Measurements from ENCODE around the gene HOXA7.

Gene HOXA7

GRCh38 chr7:27148756-27149641 lies 7.5 kb downstream of the HOXA7 start:
- no peak overlapping the region for H3K9ac ChIP-seq (ENCODE audit: low read depth, low read length)
- no peak overlapping the region for H3K4me3 ChIP-seq (ENCODE audit: low read depth, low read length)
- H3K27me3 ChIP-seq (ENCODE audit: control insufficient read depth, insufficient read depth, low read length) = peaks cover 99% of the 10 kb centered on the region
- no peaks in the 10 kb centered on the region for H3K4me1 ChIP-seq (ENCODE audit: control insufficient read depth, insufficient read depth, low read length)
- H3K9me3 ChIP-seq (ENCODE audit: control insufficient read depth, insufficient read depth, low read length) = no peaks in the 10 kb centered on the region
- H3K36me3 ChIP-seq (ENCODE audit: control insufficient read depth, insufficient read depth, low read length) = no peaks in the 10 kb centered on the region

GRCh38 chr7:27148031-27148755 lies 8.3 kb downstream of the HOXA7 start:
- no peaks in the 10 kb centered on the region for H3K9me3 ChIP-seq (ENCODE audit: control insufficient read depth, insufficient read depth, low read length)
- H3K27me3 ChIP-seq (ENCODE audit: control insufficient read depth, insufficient read depth, low read length) = peaks cover 99% of the 10 kb centered on the region
- no peaks in the 10 kb centered on the region for H3K36me3 ChIP-seq (ENCODE audit: control insufficient read depth, insufficient read depth, low read length)
- peak overlapping the region; percentile 2 for H3K4me3 ChIP-seq (ENCODE audit: low read depth, low read length)
- no peak overlapping the region for H3K9ac ChIP-seq (ENCODE audit: low read depth, low read length)
- H3K4me1 ChIP-seq (ENCODE audit: control insufficient read depth, insufficient read depth, low read length) = no peaks in the 10 kb centered on the region

- Histone ChIP-seq H3K27me3 (ENCODE audit: control insufficient read depth, insufficient read depth, low read length) (peaks cover 99% of the 10 kb centered on the region), H3K36me3 (ENCODE audit: control insufficient read depth, insufficient read depth, low read length) (no peaks in the 10 kb centered on the region), H3K4me3 (ENCODE audit: low read depth, low read length) (peak within 1 kb of the TSS; percentile 30), H3K9ac (ENCODE audit: low read depth, low read length) (no peak within 1 kb of the TSS), H3K9me3 (ENCODE audit: control insufficient read depth, insufficient read depth, low read length) (no peaks in the 10 kb centered on the region), H3K4me1 (ENCODE audit: control insufficient read depth, insufficient read depth, low read length) (no peaks in the 10 kb centered on the region)
Observed at GRCh38 chr7:27147199-27148030, 9.1 kb downstream of the HOXA7 start, which contains the start of gene HOXA6. HOXA6 (minus strand) TSS chr7:27147774; CDS start chr7:27147749, 25 bp downstream.

GRCh38 chr7:27146491-27147198 lies 9.8 kb downstream of the HOXA7 start:
- no peak overlapping the region for H3K9ac ChIP-seq (ENCODE audit: low read depth, low read length)
- no peaks in the 10 kb centered on the region for H3K4me1 ChIP-seq (ENCODE audit: control insufficient read depth, insufficient read depth, low read length)
- H3K9me3 ChIP-seq (ENCODE audit: control insufficient read depth, insufficient read depth, low read length) = no peaks in the 10 kb centered on the region
- peak overlapping the region; percentile 0 for H3K4me3 ChIP-seq (ENCODE audit: low read depth, low read length)
- H3K27me3 ChIP-seq (ENCODE audit: control insufficient read depth, insufficient read depth, low read length) = peaks cover 99% of the 10 kb centered on the region
- no peaks in the 10 kb centered on the region for H3K36me3 ChIP-seq (ENCODE audit: control insufficient read depth, insufficient read depth, low read length)

- Histone ChIP-seq H3K27me3 (ENCODE audit: control insufficient read depth, insufficient read depth, low read length) (peaks cover 99% of the 10 kb centered on the region), H3K9me3 (ENCODE audit: control insufficient read depth, insufficient read depth, low read length) (no peaks in the 10 kb centered on the region), H3K36me3 (ENCODE audit: control insufficient read depth, insufficient read depth, low read length) (no peaks in the 10 kb centered on the region), H3K9ac (ENCODE audit: low read depth, low read length) (no peak overlapping the region), H3K4me1 (ENCODE audit: control insufficient read depth, insufficient read depth, low read length) (no peaks in the 10 kb centered on the region), H3K4me3 (ENCODE audit: low read depth, low read length) (peak overlapping the region; percentile 26)
Observed at GRCh38 chr7:27145914-27146412, 10.5 kb downstream of the HOXA7 start.

- H3K9me3 ChIP-seq (ENCODE audit: control insufficient read depth, insufficient read depth, low read length) = no peaks in the 10 kb centered on the region
- no peak overlapping the region for H3K9ac ChIP-seq (ENCODE audit: low read depth, low read length)
- no peaks in the 10 kb centered on the region for H3K4me1 ChIP-seq (ENCODE audit: control insufficient read depth, insufficient read depth, low read length)
- no peaks in the 10 kb centered on the region for H3K36me3 ChIP-seq (ENCODE audit: control insufficient read depth, insufficient read depth, low read length)
- H3K27me3 ChIP-seq (ENCODE audit: control insufficient read depth, insufficient read depth, low read length) = peaks cover 99% of the 10 kb centered on the region
- H3K4me3 ChIP-seq (ENCODE audit: low read depth, low read length) = peak overlapping the region; percentile 26
Observed at GRCh38 chr7:27145165-27145913, 11.1 kb downstream of the HOXA7 start.

GRCh38 chr7:27144781-27145164 lies 11.7 kb downstream of the HOXA7 start:
- Histone ChIP-seq H3K9ac (ENCODE audit: low read depth, low read length) (no peak overlapping the region), H3K4me3 (ENCODE audit: low read depth, low read length) (peak overlapping the region; percentile 18), H3K4me1 (ENCODE audit: control insufficient read depth, insufficient read depth, low read length) (no peaks in the 10 kb centered on the region), H3K36me3 (ENCODE audit: control insufficient read depth, insufficient read depth, low read length) (no peaks in the 10 kb centered on the region), H3K27me3 (ENCODE audit: control insufficient read depth, insufficient read depth, low read length) (peaks cover 99% of the 10 kb centered on the region), H3K9me3 (ENCODE audit: control insufficient read depth, insufficient read depth, low read length) (no peaks in the 10 kb centered on the region)

GRCh38 chr7:27143950-27144780 lies 12.3 kb downstream of the HOXA7 start:
- H3K9me3 ChIP-seq (ENCODE audit: control insufficient read depth, insufficient read depth, low read length) = no peaks in the 10 kb centered on the region
- no peak overlapping the region for H3K9ac ChIP-seq (ENCODE audit: low read depth, low read length)
- H3K4me1 ChIP-seq (ENCODE audit: control insufficient read depth, insufficient read depth, low read length) = no peaks in the 10 kb centered on the region
- H3K4me3 ChIP-seq (ENCODE audit: low read depth, low read length) = peak overlapping the region; percentile 14
- no peaks in the 10 kb centered on the region for H3K36me3 ChIP-seq (ENCODE audit: control insufficient read depth, insufficient read depth, low read length)
- peaks cover 99% of the 10 kb centered on the region for H3K27me3 ChIP-seq (ENCODE audit: control insufficient read depth, insufficient read depth, low read length)

GRCh38 chr7:27143023-27143949 lies 13.2 kb downstream of the HOXA7 start, which contains the start of gene HOXA5:
HOXA5 (minus strand) TSS chr7:27143681; CDS start chr7:27143607, 74 bp downstream.
- H3K4me1 ChIP-seq (ENCODE audit: control insufficient read depth, insufficient read depth, low read length) = no peaks in the 10 kb centered on the region
- no peaks in the 10 kb centered on the region for H3K36me3 ChIP-seq (ENCODE audit: control insufficient read depth, insufficient read depth, low read length)
- H3K9me3 ChIP-seq (ENCODE audit: control insufficient read depth, insufficient read depth, low read length) = no peaks in the 10 kb centered on the region
- H3K4me3 ChIP-seq (ENCODE audit: low read depth, low read length) = peak within 1 kb of the TSS; percentile 72
- no peak within 1 kb of the TSS for H3K9ac ChIP-seq (ENCODE audit: low read depth, low read length)
- peaks cover 99% of the 10 kb centered on the region for H3K27me3 ChIP-seq (ENCODE audit: control insufficient read depth, insufficient read depth, low read length)
